ENCODE measurements around the gene PTK6.
"Not testable (repeated sequence)": the region's sequence is repeated elsewhere in the genome, so short reads cannot be mapped to it uniquely, and the experiment has no call there.

Gene PTK6

GRCh38 chr20:63561624-63562396, 24.6 kb upstream of the PTK6 start:
- Histone ChIP-seq H3K9me3 (ENCODE audit: control insufficient read depth, low read length) (no peaks in the 10 kb centered on the region), H3K27ac (ENCODE audit: low read depth, low read length, severe bottlenecking) (no peak overlapping the region), H3K4me3 (ENCODE audit: extremely low read depth, insufficient read depth, low read length, poor library complexity, severe bottlenecking) (no peak overlapping the region), H3K4me1 (ENCODE audit: control insufficient read depth, insufficient read depth, low read length, poor library complexity, severe bottlenecking) (no peaks in the 10 kb centered on the region), H3K36me3 (ENCODE audit: control insufficient read depth, insufficient read depth, low read length) (peaks cover 16% of the 10 kb centered on the region)
- 90 to 93% methylated on average over 32 to 36 of the region's 36 CpGs for WGBS, 2 experiments (ENCODE audit: insufficient coverage in 2 of 2)

GRCh38 chr20:63560856-63561609, 23.9 kb upstream of the PTK6 start:
- Histone ChIP-seq H3K36me3 (ENCODE audit: control insufficient read depth, insufficient read depth, low read length) (peaks cover 16% of the 10 kb centered on the region), H3K9me3 (ENCODE audit: control insufficient read depth, low read length) (no peaks in the 10 kb centered on the region), H3K4me3 (ENCODE audit: extremely low read depth, insufficient read depth, low read length, poor library complexity, severe bottlenecking) (no peak overlapping the region), H3K27ac (ENCODE audit: low read depth, low read length, severe bottlenecking) (no peak overlapping the region), H3K4me1 (ENCODE audit: control insufficient read depth, insufficient read depth, low read length, poor library complexity, severe bottlenecking) (no peaks in the 10 kb centered on the region)
- WGBS, 2 experiments (ENCODE audit: insufficient coverage in 2 of 2) = 92 to 95% methylated on average over 24 to 26 of the region's 26 CpGs

GRCh38 chr20:63560333-63560805, 23.2 kb upstream of the PTK6 start:
- WGBS, 2 experiments (ENCODE audit: insufficient coverage in 2 of 2) = 95 to 98% methylated on average over 14 to 16 of the region's 16 CpGs
- Histone ChIP-seq H3K4me3 (ENCODE audit: extremely low read depth, insufficient read depth, low read length, poor library complexity, severe bottlenecking) (no peak overlapping the region), H3K9me3 (ENCODE audit: control insufficient read depth, low read length) (no peaks in the 10 kb centered on the region), H3K4me1 (ENCODE audit: control insufficient read depth, insufficient read depth, low read length, poor library complexity, severe bottlenecking) (no peaks in the 10 kb centered on the region), H3K27ac (ENCODE audit: low read depth, low read length, severe bottlenecking) (no peak overlapping the region), H3K36me3 (ENCODE audit: control insufficient read depth, insufficient read depth, low read length) (peaks cover 16% of the 10 kb centered on the region)

- H3K36me3 ChIP-seq (ENCODE audit: control insufficient read depth, insufficient read depth, low read length) = peaks cover 16% of the 10 kb centered on the region
- H3K4me3 ChIP-seq (ENCODE audit: extremely low read depth, insufficient read depth, low read length, poor library complexity, severe bottlenecking); H3K9me3 ChIP-seq (ENCODE audit: control insufficient read depth, low read length); H3K4me1 ChIP-seq (ENCODE audit: control insufficient read depth, insufficient read depth, low read length, poor library complexity, severe bottlenecking); H3K27ac ChIP-seq (ENCODE audit: low read depth, low read length, severe bottlenecking): not testable (repeated sequence)
- WGBS, 2 experiments (ENCODE audit: insufficient coverage in 2 of 2) = 96% methylated on average over 28 to 30 of the region's 31 CpGs
Observed at GRCh38 chr20:63559485-63560332, 22.5 kb upstream of the PTK6 start.

GRCh38 chr20:63558804-63559484, 21.8 kb upstream of the PTK6 start:
- Histone ChIP-seq H3K36me3 (ENCODE audit: control insufficient read depth, insufficient read depth, low read length) (peaks cover 16% of the 10 kb centered on the region), H3K27ac (ENCODE audit: low read depth, low read length, severe bottlenecking) (no peak overlapping the region), H3K4me3 (ENCODE audit: extremely low read depth, insufficient read depth, low read length, poor library complexity, severe bottlenecking) (no peak overlapping the region), H3K4me1 (ENCODE audit: control insufficient read depth, insufficient read depth, low read length, poor library complexity, severe bottlenecking) (peaks cover 5% of the 10 kb centered on the region), H3K9me3 (ENCODE audit: control insufficient read depth, low read length) (no peaks in the 10 kb centered on the region)
- 96 to 98% methylated on average over 11 to 13 of the region's 14 CpGs for WGBS, 2 experiments (ENCODE audit: insufficient coverage in 2 of 2)

GRCh38 chr20:63557481-63557891, 20.3 kb upstream of the PTK6 start:
- Histone ChIP-seq H3K4me3 (ENCODE audit: extremely low read depth, insufficient read depth, low read length, poor library complexity, severe bottlenecking) (no peak overlapping the region), H3K36me3 (ENCODE audit: control insufficient read depth, insufficient read depth, low read length) (peaks cover 13% of the 10 kb centered on the region), H3K9me3 (ENCODE audit: control insufficient read depth, low read length) (no peaks in the 10 kb centered on the region), H3K27ac (ENCODE audit: low read depth, low read length, severe bottlenecking) (no peak overlapping the region), H3K4me1 (ENCODE audit: control insufficient read depth, insufficient read depth, low read length, poor library complexity, severe bottlenecking) (peaks cover 9% of the 10 kb centered on the region)
- WGBS, 2 experiments (ENCODE audit: insufficient coverage in 2 of 2) = 96 to 98% methylated on average over 15 to 19 of the region's 19 CpGs

GRCh38 chr20:63556873-63557478, 19.8 kb upstream of the PTK6 start:
- H3K4me1 ChIP-seq (ENCODE audit: control insufficient read depth, insufficient read depth, low read length, poor library complexity, severe bottlenecking) = peaks cover 9% of the 10 kb centered on the region
- WGBS, 2 experiments (ENCODE audit: insufficient coverage in 2 of 2) = 62 to 71% methylated on average over 23 of the region's 23 CpGs
- H3K27ac ChIP-seq (ENCODE audit: low read depth, low read length, severe bottlenecking) = no peak overlapping the region
- no peak overlapping the region for H3K4me3 ChIP-seq (ENCODE audit: extremely low read depth, insufficient read depth, low read length, poor library complexity, severe bottlenecking)
- no peaks in the 10 kb centered on the region for H3K9me3 ChIP-seq (ENCODE audit: control insufficient read depth, low read length)
- peaks cover 12% of the 10 kb centered on the region for H3K36me3 ChIP-seq (ENCODE audit: control insufficient read depth, insufficient read depth, low read length)

GRCh38 chr20:63555661-63556381, 18.6 kb upstream of the PTK6 start:
- Histone ChIP-seq H3K36me3 (ENCODE audit: control insufficient read depth, insufficient read depth, low read length) (peaks cover under 1% of the 10 kb centered on the region), H3K27ac (ENCODE audit: low read depth, low read length, severe bottlenecking) (no peak overlapping the region), H3K4me1 (ENCODE audit: control insufficient read depth, insufficient read depth, low read length, poor library complexity, severe bottlenecking) (peaks cover 9% of the 10 kb centered on the region), H3K4me3 (ENCODE audit: extremely low read depth, insufficient read depth, low read length, poor library complexity, severe bottlenecking) (no peak overlapping the region), H3K9me3 (ENCODE audit: control insufficient read depth, low read length) (no peaks in the 10 kb centered on the region)
- WGBS, 2 experiments (ENCODE audit: insufficient coverage in 2 of 2) = 96 to 97% methylated on average over 44 to 45 of the region's 45 CpGs

GRCh38 chr20:63554361-63555278, 17.4 kb upstream of the PTK6 start:
- no peaks in the 10 kb centered on the region for H3K9me3 ChIP-seq (ENCODE audit: control insufficient read depth, low read length)
- H3K4me1 ChIP-seq (ENCODE audit: control insufficient read depth, insufficient read depth, low read length, poor library complexity, severe bottlenecking) = peaks cover 9% of the 10 kb centered on the region
- WGBS, 2 experiments (ENCODE audit: insufficient coverage in 2 of 2) = 80 to 83% methylated on average over 38 of the region's 38 CpGs
- peak overlapping the region; percentile 53 for H3K4me3 ChIP-seq (ENCODE audit: extremely low read depth, insufficient read depth, low read length, poor library complexity, severe bottlenecking)
- H3K36me3 ChIP-seq (ENCODE audit: control insufficient read depth, insufficient read depth, low read length) = no peaks in the 10 kb centered on the region
- H3K27ac ChIP-seq (ENCODE audit: low read depth, low read length, severe bottlenecking) = no peak overlapping the region
